NCI-H748 (cell line): Measurements from ENCODE around the gene ELP5.

Experiments used
- DNase-seq: peaks from one replicate; lab custom pipeline; 2025; ENCODE audit not compliant: unreplicated experiment; lab: John Stamatoyannopoulos, UW

The ELP5 gene, protein sequence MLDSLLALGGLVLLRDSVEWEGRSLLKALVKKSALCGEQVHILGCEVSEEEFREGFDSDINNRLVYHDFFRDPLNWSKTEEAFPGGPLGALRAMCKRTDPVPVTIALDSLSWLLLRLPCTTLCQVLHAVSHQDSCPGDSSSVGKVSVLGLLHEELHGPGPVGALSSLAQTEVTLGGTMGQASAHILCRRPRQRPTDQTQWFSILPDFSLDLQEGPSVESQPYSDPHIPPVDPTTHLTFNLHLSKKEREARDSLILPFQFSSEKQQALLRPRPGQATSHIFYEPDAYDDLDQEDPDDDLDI

GRCh38 chr17:7252176-7253043 lies at the start of gene ELP5:
ELP5 (plus strand) TSS chr17:7252215; CDS start chr17:7252551, 336 bp downstream.
- DNase-seq: peak; percentile 97

DNA sequence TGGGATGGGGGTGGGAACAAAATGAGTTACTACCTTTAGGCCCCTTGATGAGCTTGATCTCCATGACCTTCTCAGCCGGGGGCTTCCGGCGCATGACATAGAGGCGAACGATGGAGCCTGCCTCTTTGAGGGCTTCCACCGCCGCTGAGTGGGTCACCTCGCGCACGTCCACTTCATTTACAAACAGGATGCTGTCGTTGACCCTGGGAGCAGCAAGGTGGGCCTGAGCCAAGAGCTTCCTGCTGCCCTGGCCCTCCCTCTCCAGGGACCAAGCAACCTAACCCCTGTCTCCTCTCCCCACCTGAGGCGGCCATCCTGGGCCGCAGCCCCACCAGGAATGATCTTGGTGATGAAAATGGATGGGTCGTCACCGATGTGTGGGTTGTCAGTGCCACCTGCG lies 48.6 kb upstream of the ELP5 start:
- no peak for DNase-seq

GRCh38 chr17:7204336-7204735 lies 47.7 kb upstream of the ELP5 start:
- DNase-seq: peak; percentile 82

- DNase-seq: peak; percentile 100
Measured at GRCh38 chr17:7204828-7205461, 47.1 kb upstream of the ELP5 start.

GRCh38 chr17:7205561-7205960 lies 46.5 kb upstream of the ELP5 start:
- no peak for DNase-seq

GRCh38 chr17:7207120-7208001 lies 44.7 kb upstream of the ELP5 start:
- no peak for DNase-seq

GRCh38 chr17:7208027-7208571 lies 43.9 kb upstream of the ELP5 start:
- no peak for DNase-seq

GRCh38 chr17:7208754-7209460 lies 43.1 kb upstream of the ELP5 start:
- no peak for DNase-seq

- no peak for DNase-seq
Measured at GRCh38 chr17:7211491-7212273, 40.3 kb upstream of the ELP5 start.

DNA sequence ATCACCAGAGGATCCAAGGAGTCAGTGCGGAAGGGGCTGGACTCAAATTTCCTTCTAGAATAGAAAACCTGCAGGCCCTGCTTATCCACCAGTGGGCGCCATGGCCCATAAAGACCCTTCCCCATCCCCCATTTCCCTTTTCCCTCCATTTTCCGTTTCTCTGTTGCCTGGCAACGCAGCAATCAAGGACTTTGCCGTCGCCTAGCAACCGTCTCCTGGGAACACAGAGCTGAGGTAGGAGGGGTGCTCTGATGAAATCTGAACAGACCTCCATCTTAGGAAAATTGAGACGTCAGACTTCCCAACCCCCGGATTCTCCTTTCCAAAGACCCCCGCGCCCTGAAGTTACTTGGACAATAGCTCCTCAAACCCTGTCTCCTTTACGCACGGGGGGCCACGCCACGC lies 38.1 kb upstream of the ELP5 start:
- DNase-seq: peak; percentile 100

- DNase-seq: peak; percentile 100
Measured at GRCh38 chr17:7214300-7215135, 37.5 kb upstream of the ELP5 start.

- DNase-seq: no peak
Measured at GRCh38 chr17:7215136-7215638, 36.8 kb upstream of the ELP5 start.

DNA sequence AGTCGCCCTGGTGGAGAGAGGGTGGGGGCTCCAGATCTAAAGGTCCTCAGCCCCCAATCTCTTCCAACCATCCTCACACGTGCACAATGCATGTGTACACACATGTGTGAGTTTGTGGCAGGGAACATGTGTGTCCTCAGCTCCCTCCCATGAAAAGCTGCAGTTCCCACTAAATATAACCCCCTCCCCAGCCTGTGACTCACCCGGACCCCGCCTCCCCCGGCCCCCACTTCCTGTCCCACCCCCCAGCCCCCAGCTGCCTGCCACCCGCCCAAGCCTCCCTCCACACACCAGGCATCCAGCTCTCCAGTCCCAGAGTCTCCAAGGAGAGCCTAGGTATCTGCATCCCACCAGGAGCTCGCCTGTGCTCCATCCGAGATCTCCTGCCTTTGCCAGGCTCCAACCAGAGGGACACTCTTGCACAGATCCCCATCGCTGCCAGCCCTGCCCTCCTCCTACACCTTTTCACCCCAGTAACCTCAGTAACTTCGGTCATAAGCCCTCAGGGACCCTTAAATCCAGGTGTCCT lies 36.3 kb upstream of the ELP5 start:
- DNase-seq: peak; percentile 50

- no peak for DNase-seq
Measured at GRCh38 chr17:7216242-7217112, 35.5 kb upstream of the ELP5 start.

DNA sequence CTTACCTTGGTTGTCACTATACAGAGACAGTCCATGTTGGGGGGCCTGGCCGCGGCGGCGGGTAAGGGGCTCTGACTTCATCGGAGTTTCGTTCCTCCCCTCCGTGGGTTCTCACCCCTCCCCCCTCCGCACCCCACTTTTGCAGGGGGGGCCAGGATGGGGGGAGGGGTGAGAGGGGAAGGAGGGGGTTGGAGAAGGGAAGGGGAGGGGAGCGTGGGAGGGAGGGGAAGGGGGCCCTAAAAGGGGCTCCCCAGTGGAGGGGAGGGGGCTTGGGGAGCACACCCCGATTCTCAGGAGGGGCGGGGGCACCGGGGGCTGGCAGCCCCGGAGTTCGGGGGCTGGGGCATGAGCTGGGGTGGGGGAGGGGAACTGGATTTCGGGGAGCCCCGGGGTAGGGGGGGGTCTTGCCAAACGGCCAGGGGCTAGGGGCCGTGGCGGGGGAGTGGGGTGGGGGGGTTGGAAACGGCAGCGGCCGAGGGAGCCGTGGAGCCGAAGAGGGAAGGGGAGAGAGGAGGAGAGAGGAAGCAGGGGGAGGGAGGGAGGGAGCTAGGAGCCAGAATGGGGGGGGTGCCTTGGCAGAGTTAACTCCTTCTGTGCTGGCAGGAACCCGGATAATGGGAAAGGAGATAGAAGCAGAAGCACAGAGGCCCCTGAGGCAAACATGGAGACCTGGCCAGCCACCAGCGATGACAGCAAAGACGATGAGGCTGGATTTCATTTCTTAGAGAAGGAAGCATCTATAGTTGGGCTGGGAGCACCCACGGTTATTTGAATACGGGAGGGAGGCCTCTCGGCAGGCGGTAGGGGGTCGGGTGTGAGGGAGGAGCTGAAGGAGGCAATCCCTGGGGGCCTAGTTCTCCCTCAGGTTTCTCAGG lies 34.7 kb upstream of the ELP5 start:
- peak; percentile 59 for DNase-seq

DNA sequence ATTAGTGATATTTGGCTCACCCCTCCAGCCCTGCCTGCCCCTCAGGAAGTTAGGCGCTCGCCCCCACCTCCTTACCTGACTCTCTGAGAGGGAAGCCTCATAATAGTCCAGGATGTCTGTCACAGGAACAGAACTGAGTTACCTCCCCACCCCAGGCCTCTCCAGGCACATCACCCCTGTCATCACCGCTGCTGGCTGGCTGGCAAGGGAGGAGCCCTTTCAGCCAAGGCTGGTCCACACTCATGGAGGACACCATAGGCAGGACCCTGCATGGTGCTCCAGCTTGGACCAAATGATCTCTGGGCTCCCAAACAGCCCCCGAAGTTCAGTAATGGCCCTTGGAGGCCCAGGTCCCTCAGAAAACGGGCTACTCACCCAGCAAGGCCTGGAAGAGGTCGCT lies 33.8 kb upstream of the ELP5 start:
- no peak for DNase-seq
